K562 (cell line): ENCODE data around the gene UBXN10. TPM values are rescaled to one million over a fixed set of nuclear protein-coding genes. Genes with fewer than 3 reads are reported as not detected.

Source experiments
- ATAC-seq: fragments of 200-7000 bp; cut with Tn5 transposase; 3 replicates; pipeline ENCODE4 v1.9.1; 2020; ENCODE audit warnings: moderate library complexity
- BruUV-seq: library from RNA; stranded (reverse); fragments of 400-500 nt; replicated peaks from 2 replicates; lab custom pipeline; 2021; lab: Mats Ljungman, UMichigan
- CTCF ChIA-PET: fragments of 300-600 bp; formaldehyde crosslinking; extraction: SDS; loops from one replicate; lab custom pipeline; 2021; ENCODE audit warnings: low intra/inter-chr PET ratio; lab: Yijun Ruan, JAX
- POLR2A ChIA-PET: fragments of 300-600, 350-650 bp; sonication (Branson Sonifier 250); formaldehyde crosslinking; extraction: SDS; loops from one replicate; lab custom pipeline; 2021; ENCODE audit warnings: antibody characterized with exemption, inconsistent platforms; lab: Yijun Ruan, JAX
- DNase-seq, 4 experiments: peaks; one replicate each; pipeline versions ENCODE4 v3.0.0 to v3.0.0-alpha.2; 2011 to 2018; ENCODE audit warnings: low spot score in 3 of 4, mixed read lengths in 3 of 4; ENCODE audit errors: extremely low read depth in 1 of 4
- FAIRE-seq: peaks from 2 replicates; lab custom pipeline; 2011; peaks lifted over from hg19 to GRCh38; lab: Jason Lieb, UNC
- H2AFZ ChIP-seq: 2 replicates; pipeline ENCODE4 v1.6.0; 2011; ENCODE audit warnings: low read depth, low read length, control low read depth, inconsistent platforms
- H3K27ac ChIP-seq: fragments of 200-600 bp; 3 replicates; pipeline ENCODE4 v1.8.0; 2011; ENCODE audit warnings: low read depth, mild to moderate bottlenecking, control low read depth, inconsistent platforms, low read length, moderate library complexity, mixed read lengths; ENCODE audit errors: extremely low read depth
- H3K27me3 ChIP-seq, 2 experiments: fragments of 300-600 bp in 1 of 2; 2 replicates in 1 of 2; 3 replicates in 1 of 2; pipeline versions ENCODE4 v1.6.0 to v1.8.0; 2011; ENCODE audit warnings: inconsistent platforms in 2 of 2, low read length in 2 of 2, mild to moderate bottlenecking in 1 of 2, mixed read lengths in 1 of 2, moderate library complexity in 1 of 2; ENCODE audit not compliant: control insufficient read depth in 2 of 2, insufficient read depth in 2 of 2
- H3K36me3 ChIP-seq: fragments of 300-600 bp; 3 replicates; pipeline ENCODE4 v1.8.0; 2011; ENCODE audit warnings: mild to moderate bottlenecking, low read length, inconsistent platforms; ENCODE audit not compliant: control insufficient read depth, insufficient read depth
- H3K4me1 ChIP-seq, 2 experiments: fragments of 200-600 bp in 1 of 2; replicated peaks in 1 of 2; 2 replicates in 1 of 2; 3 replicates in 1 of 2; pipeline versions ENCODE4 v1.5.1 to v1.8.0; 2011; ENCODE audit warnings: inconsistent platforms in 2 of 2, low read length in 2 of 2, mild to moderate bottlenecking in 1 of 2, mixed read lengths in 1 of 2, moderate library complexity in 1 of 2; ENCODE audit not compliant: control insufficient read depth in 2 of 2, insufficient read depth in 2 of 2
- H3K4me2 ChIP-seq: 2 replicates; pipeline ENCODE4 v1.6.1; 2011; ENCODE audit warnings: low read length, control low read depth, inconsistent platforms, mixed read lengths; ENCODE audit not compliant: insufficient read depth
- H3K4me3 ChIP-seq: fragments of 200-600 bp; sonication (generic), shearing (Covaris generic); 2 replicates; pipeline ENCODE4 v1.5.1; 2016; ENCODE audit warnings: control low read depth, inconsistent platforms
- H3K79me2 ChIP-seq: fragments of 200-600 bp; 3 replicates; pipeline ENCODE4 v1.8.0; 2011; ENCODE audit warnings: low read length, inconsistent platforms; ENCODE audit not compliant: control insufficient read depth, insufficient read depth
- H3K9ac ChIP-seq, 2 experiments: 2 replicates each; pipeline versions ENCODE4 v1.6.0 to v1.6.1; 2011; ENCODE audit warnings: low read depth in 2 of 2, low read length in 2 of 2, control low read depth in 1 of 2, inconsistent platforms in 1 of 2, mild to moderate bottlenecking in 1 of 2, mixed read lengths in 1 of 2; ENCODE audit not compliant: insufficient read depth in 1 of 2
- H3K9me1 ChIP-seq: one replicate; pipeline ENCODE4 v1.6.0; 2011; ENCODE audit warnings: inconsistent platforms, mild to moderate bottlenecking, low read length, moderate library complexity; ENCODE audit not compliant: control insufficient read depth, insufficient read depth
- H3K9me3 ChIP-seq: replicated peaks from 2 replicates; pipeline ENCODE4 v1.5.1; 2011; ENCODE audit warnings: low read depth, low read length, inconsistent platforms; ENCODE audit not compliant: control insufficient read depth, insufficient read depth
- H4K20me1 ChIP-seq: replicated peaks from 2 replicates; pipeline ENCODE4 v1.6.1; 2011; ENCODE audit warnings: low read length, inconsistent platforms, mixed read lengths; ENCODE audit not compliant: control insufficient read depth, insufficient read depth
- ASH1L ChIP-seq: fragments of 450-650 bp; IDR thresholded peaks from 2 replicates; pipeline ENCODE4 v1.6.1; 2018; ENCODE audit warnings: borderline replicate concordance, mild to moderate bottlenecking, low read depth; ENCODE audit not compliant: partially characterized antibody
- ATF3 ChIP-seq, 2 experiments: fragments of 450-650 bp in 1 of 2; sonication (generic) in 1 of 2; formaldehyde crosslinking in 1 of 2; IDR thresholded peaks in 1 of 2; conservative IDR thresholded peaks in 1 of 2; 2 replicates each; pipeline versions ENCODE4 v1.6.1 to v1.8.1; 2016 to 2023; ENCODE audit warnings: mild to moderate bottlenecking in 2 of 2, moderate library complexity in 2 of 2, inconsistent platforms in 1 of 2, missing genetic modification reagents in 1 of 2
- BHLHE40 ChIP-seq: IDR thresholded peaks from 2 replicates; pipeline ENCODE4 v1.6.1; 2011; ENCODE audit warnings: low read length, improper control_type of control experiment
- BRD9 ChIP-seq: fragments of 450-650 bp; IDR thresholded peaks from 2 replicates; pipeline ENCODE4 v1.6.1; 2018; ENCODE audit warnings: low read depth; ENCODE audit not compliant: partially characterized antibody
- CTBP1 ChIP-seq: fragments of 450-650 bp; IDR thresholded peaks from 2 replicates; pipeline ENCODE4 v1.6.1; 2016; ENCODE audit warnings: borderline replicate concordance
- DLX4 ChIP-seq: fragments of 250-450 bp; sonication (Bioruptor Pico); IDR thresholded peaks from 2 replicates; pipeline ENCODE4 v1.6.1; 2021; ENCODE audit warnings: mild to moderate bottlenecking
- ELF2 ChIP-seq: fragments of 250-450 bp; sonication (Bioruptor Pico); IDR thresholded peaks from 2 replicates; pipeline ENCODE4 v1.5.0; 2021; ENCODE audit warnings: mild to moderate bottlenecking
- GTF2B ChIP-seq: IDR thresholded peaks from 2 replicates; pipeline ENCODE4 v1.6.1; 2011; ENCODE audit not compliant: insufficient read length; ENCODE audit errors: extremely low read depth
- ILK ChIP-seq: fragments of 450-650 bp; IDR thresholded peaks from 2 replicates; pipeline ENCODE4 v1.6.1; 2016; ENCODE audit warnings: missing genetic modification characterization, low read depth, mild to moderate bottlenecking, missing compliant biosample characterization, moderate library complexity, borderline replicate concordance
- KLF1 ChIP-seq: fragments of 450-650 bp; IDR thresholded peaks from 2 replicates; pipeline ENCODE4 v1.6.1; 2016; ENCODE audit warnings: missing genetic modification characterization, missing compliant biosample characterization
- MEIS2 ChIP-seq: fragments of 450-650 bp; IDR thresholded peaks from 2 replicates; pipeline ENCODE4 v1.6.1; 2014; ENCODE audit warnings: mild to moderate bottlenecking; ENCODE audit not compliant: partially characterized antibody
- NCOA2 ChIP-seq, 2 experiments: fragments of 450-650 bp; IDR thresholded peaks; 2 replicates each; pipeline ENCODE4 v1.6.1; 2018; ENCODE audit warnings: mild to moderate bottlenecking in 2 of 2, moderate library complexity in 1 of 2; ENCODE audit not compliant: partially characterized antibody in 2 of 2
- NFIC ChIP-seq: fragments of 450-650 bp; IDR thresholded peaks from 2 replicates; pipeline ENCODE4 v1.6.1; 2017; ENCODE audit warnings: mild to moderate bottlenecking, inconsistent platforms
- RBM14 ChIP-seq: fragments of 200-400 bp; formaldehyde crosslinking; IDR thresholded peaks from 2 replicates; pipeline ENCODE4 v1.6.1; 2018; ENCODE audit warnings: low read depth, mild to moderate bottlenecking, low read length, moderate library complexity, borderline replicate concordance; ENCODE audit not compliant: insufficient read depth
- RBM15 ChIP-seq: fragments of 200-400 bp; formaldehyde crosslinking; IDR thresholded peaks from 2 replicates; pipeline ENCODE4 v1.6.1; 2018; ENCODE audit warnings: mild to moderate bottlenecking, low read length, moderate library complexity; ENCODE audit not compliant: insufficient read depth
- SMARCA4 ChIP-seq: fragments of 450-650 bp; IDR thresholded peaks from 2 replicates; pipeline ENCODE4 v1.6.1; 2016
- SNIP1 ChIP-seq: fragments of 450-650 bp; IDR thresholded peaks from 2 replicates; pipeline ENCODE4 v1.7.1; 2017; ENCODE audit warnings: low read depth, mild to moderate bottlenecking
- SPI1 ChIP-seq: IDR thresholded peaks from 2 replicates; pipeline ENCODE4 v1.6.1; 2011; ENCODE audit warnings: low read depth, low read length, control low read depth, borderline replicate concordance
- SUPT5H ChIP-seq: fragments of 450-650 bp; IDR thresholded peaks from 2 replicates; pipeline ENCODE4 v1.6.1; 2016
- TFAM ChIP-seq: fragments of 250-450 bp; sonication (Bioruptor Pico); conservative IDR thresholded peaks from 2 replicates; pipeline ENCODE4 v1.5.0; 2021; ENCODE audit warnings: mild to moderate bottlenecking, moderate library complexity
- TRIM24 ChIP-seq, 2 experiments: fragments of 450-650 bp; IDR thresholded peaks; 2 replicates each; pipeline ENCODE4 v1.6.1; 2016
- ZNF146 ChIP-seq: IDR thresholded peaks from one replicate; pipeline ENCODE4 v1.6.1; 2018; ENCODE audit warnings: missing compliant biosample characterization; ENCODE audit not compliant: unreplicated experiment
- ZNF830 ChIP-seq: fragments of 250-450 bp; sonication (Bioruptor Pico); IDR thresholded peaks from 2 replicates; pipeline ENCODE4 v1.5.0; 2021; ENCODE audit warnings: mild to moderate bottlenecking
- ZZZ3 ChIP-seq: fragments of 450-650 bp; IDR thresholded peaks from 2 replicates; pipeline ENCODE4 v1.6.1; 2016; ENCODE audit warnings: antibody characterized with exemption, mild to moderate bottlenecking, moderate library complexity
- WGBS: fragments of 100-300 bp; shearing (Covaris generic); methylation state at CpG from one replicate; pipeline ENCODE4 v1.1.6; 2016; ENCODE audit warnings: low coverage, mixed read lengths; ENCODE audit not compliant: insufficient coverage; ENCODE audit errors: missing lambda C conversion rate; 5-methylcytosine and 5-hydroxymethylcytosine counted together
- in situ Hi-C: fragments of 300-500 bp; cut with MboI; formaldehyde crosslinking; loops from 4 replicates; pipeline ENCODE4 v1.15.0; 2018; ENCODE audit warnings: inconsistent platforms, mixed read lengths
- intact Hi-C: fragments of 100-400 bp; cut with micrococcal nuclease; formaldehyde crosslinking; loops from 2 replicates; pipeline ENCODE4 v1.14.2; 2022
- polyA plus RNA-seq, 8 experiments: library from polyadenylated mRNA; depleted of rRNA in 4 of 8; stranded (reverse) in 5 of 8; unstranded in 3 of 8; fragments of >200 nt; fragmentation: Nextera tagmentation in 2 of 8; fragmentation: Illumina TruSeq in 1 of 8; extraction: Ambion mirVana in 2 of 8; extraction: Trizol in 1 of 8; gene quantifications; 2 replicates each; pipeline versions ENCODE4 v1.2.1 to v1.2.3, GENCODE V29; 2011 to 2014; ENCODE audit warnings: inconsistent platforms in 1 of 8, missing spikeins in 1 of 8
- total RNA-seq, 7 experiments: library from RNA; depleted of rRNA in 6 of 7; stranded (reverse); fragments of >200 nt in 6 of 7; fragmentation: Illumina TruSeq in 2 of 7; extraction: Trizol in 2 of 7; gene quantifications; 2 replicates each; pipeline versions ENCODE4 v1.2.1 to v1.2.3, GENCODE V29; 2011 to 2021; ENCODE audit warnings: low replicate concordance in 1 of 7

The UBXN10 gene
- total and polyA plus RNA-seq, 9 of the 15 experiments (the other 6 are each of a cell fraction or from before 2014, with no cell fraction given), result 10.7 to 17.7 (median 13.6) TPM

GRCh38 chr1:20183035-20183434 is 2.9 kb upstream of the UBXN10 start:
- CTCF ChIA-PET, result no interaction called here
- Histone ChIP-seq H3K79me2 (peaks cover 17% of the 10 kb centered on the region), H3K36me3 (no peaks in the 10 kb centered on the region), H3K4me3 (no peak overlapping the region), H3K27me3 (no peaks in the 10 kb centered on the region), H3K27ac (no peak overlapping the region; the same call in 1 of the 3 replicates), H3K9ac (0 out of 4 replicates have a peak overlapping the region, but pooled peaks of 1 of the 2 experiments have one; percentile 41), H4K20me1 (no peaks in the 10 kb centered on the region), H3K4me2 (no peak overlapping the region), H2AFZ (peak overlapping the region; percentile 5; the same call in 1 of the 2 replicates), H3K9me3 (peaks cover 7% of the 10 kb centered on the region), H3K9me1 (no peaks in the 10 kb centered on the region), H3K4me1 (peaks cover 42 to 48% of the 10 kb centered on the region in 2 experiments)
- in situ Hi-C loops (no loop called here), intact Hi-C loops (no loop called here)
- POLR2A ChIA-PET, result interaction anchor here (0.6 to 3.7 kb wide), 3 partner anchors 9 to 31 kb away, joined by 3 to 15 read pairs (median 4); no protein-coding TSS in a partner anchor
- ATAC-seq, result no peak
- no TSS peak for BruUV-seq
- no peak for FAIRE-seq
- no peak for DNase-seq
- 64% methylated on average over 10 of the region's 10 CpGs for WGBS
- no peak for TF ChIP-seq ASH1L
- no peak for TF ChIP-seq SNIP1
- TF ChIP-seq ILK, result no peak
- no peak for TF ChIP-seq ZZZ3
- TF ChIP-seq CTBP1, result no peak
- no peak for TF ChIP-seq KLF1 (tag)
- no peak for TF ChIP-seq ZNF146 (CRISPR knock-in tag)
- no peak for TF ChIP-seq BRD9
- 0 out of 4 replicates have a peak, but pooled peaks of 1 of the 2 experiments have one; percentile 31 for TF ChIP-seq TRIM24 (IDR thresholded peaks at IDR 0.05)
- no peak for TF ChIP-seq GTF2B
- TF ChIP-seq SPI1, result no peak
- peak; percentile 7 for TF ChIP-seq MEIS2
- TF ChIP-seq DLX4, result no peak
- TF ChIP-seq RBM15, result no peak
- TF ChIP-seq SMARCA4, result no peak
- TF ChIP-seq NCOA2 (IDR thresholded peaks at IDR 0.05; ENCODE audit: partially characterized antibody in 2 of 2), result no peak
- TF ChIP-seq TFAM, result no peak
- no peak for TF ChIP-seq SUPT5H
- no peak for TF ChIP-seq ELF2 (CRISPR knock-in tag)
- TF ChIP-seq RBM14, result no peak
- TF ChIP-seq NFIC, result no peak
- TF ChIP-seq ATF3 (IDR thresholded peaks at IDR 0.05), result peak; percentile 78
- TF ChIP-seq ATF3 (CRISPR knock-in tag; conservative IDR thresholded peaks at IDR 0.05), result no peak
- peak; percentile 35; the same call in 1 of the 2 replicates for TF ChIP-seq BHLHE40
- no peak for TF ChIP-seq ZNF830 (CRISPR knock-in tag)
